KBM-7 (cell line): ENCODE data around the gene AEBP2.
"Not testable (repeated sequence)": the region's sequence is repeated elsewhere in the genome, so short reads cannot be mapped to it uniquely, and the experiment has no call there.

Source experiments
- DNase-seq: peaks from one replicate; pipeline ENCODE4 v3.0.0-alpha.2; 2015
- in situ Hi-C: fragments of 300-500 bp; cut with MboI; formaldehyde crosslinking; loops from 2 replicates; pipeline ENCODE4 v1.14.3; 2020; ENCODE audit warnings: low sequenced_read_pairs, low pct_unique_long_range_greater_than_20kb, mixed read lengths

Gene AEBP2

GRCh38 chr12:19542606-19543005 lies 103.3 kb downstream of the AEBP2 start:
- in situ Hi-C loops = no loop called here
- DNase-seq = no peak

- DNase-seq = no peak
- in situ Hi-C loops = no loop called here
Observed at GRCh38 chr12:19544353-19544752, 105.1 kb downstream of the AEBP2 start.

- in situ Hi-C loops = no loop called here
- no peak for DNase-seq
Observed at GRCh38 chr12:19545301-19545700, 106.0 kb downstream of the AEBP2 start.

- DNase-seq = no peak
- in situ Hi-C loops = no loop called here
Observed at GRCh38 chr12:19546027-19546426, 106.7 kb downstream of the AEBP2 start.

GRCh38 chr12:19546611-19547162 lies 107.4 kb downstream of the AEBP2 start:
- in situ Hi-C loops = no loop called here
- no peak for DNase-seq

GRCh38 chr12:19547271-19547671 lies 108.0 kb downstream of the AEBP2 start:
- in situ Hi-C loops = no loop called here
- DNase-seq = no peak

GRCh38 chr12:19548834-19549233 lies 109.5 kb downstream of the AEBP2 start:
- no peak for DNase-seq
- in situ Hi-C loops = no loop called here

GRCh38 chr12:19550626-19551025 lies 111.3 kb downstream of the AEBP2 start:
- in situ Hi-C loops = no loop called here
- no peak for DNase-seq

- in situ Hi-C loops, DNase-seq: not testable (repeated sequence)
Observed at GRCh38 chr12:19552441-19553097, 113.3 kb downstream of the AEBP2 start.

GRCh38 chr12:19553175-19553574 lies 113.9 kb downstream of the AEBP2 start:
- DNase-seq = no peak
- in situ Hi-C loops = no loop called here

GRCh38 chr12:19561411-19561961 lies 122.2 kb downstream of the AEBP2 start:
- in situ Hi-C loops = no loop called here

More at GRCh38 chr12:19561411-19561961, 122.2 kb downstream of the AEBP2 start:
- no peak for DNase-seq
